Transverse colon (tissue), 4 donors: Measurements from ENCODE around the gene ZNF566. TPM values are rescaled to one million over a fixed set of nuclear protein-coding genes. Genes with fewer than 3 reads are reported as not detected.

ENCODE experiments used
- DNase-seq: peaks from one replicate; pipeline ENCODE4 v3.0.0-alpha.2; 2019
- H3K27ac ChIP-seq, 4 donors: fragments of 200-600 bp; sonication (generic); 2 replicates each; pipeline ENCODE4 v1.5.1; 2016 to 2018; ENCODE audit warnings: inconsistent platforms in 4 of 4
- H3K27me3 ChIP-seq: fragments of 200-600 bp; sonication (generic); 2 replicates; pipeline ENCODE4 v1.5.1; 2017; ENCODE audit warnings: inconsistent platforms
- H3K36me3 ChIP-seq, 4 donors: fragments of 200-600 bp; sonication (generic); 2 replicates each; pipeline ENCODE4 v1.5.1; 2017 to 2019; ENCODE audit warnings: inconsistent platforms in 4 of 4
- H3K4me1 ChIP-seq, 4 donors: fragments of 200-600 bp; sonication (generic); 2 replicates each; pipeline ENCODE4 v1.5.1; 2017 to 2020; ENCODE audit warnings: inconsistent platforms in 4 of 4
- H3K4me3 ChIP-seq, 4 donors: fragments of 200-600 bp; sonication (generic); 1 replicate in 1 of 4; 2 replicates in 3 of 4; pipeline versions ENCODE4 v1.5.1 to v1.6.1; 2017 to 2019; ENCODE audit warnings: inconsistent platforms in 4 of 4
- H3K9me3 ChIP-seq, 2 donors: fragments of 200-600 bp; sonication (generic); 2 replicates each; pipeline ENCODE4 v1.5.1; 2017 to 2019; ENCODE audit warnings: inconsistent platforms in 2 of 2
- CTCF ChIP-seq, 5 experiments: fragments of 200-600 bp in 3 of 5; fragments of 450-650 bp in 2 of 5; sonication (generic) in 3 of 5; IDR thresholded peaks; 1 replicate in 2 of 5; 2 replicates in 3 of 5; pipeline ENCODE4 v1.5.1; 2016 to 2017; ENCODE audit warnings: antibody characterized with exemption in 5 of 5, inconsistent platforms in 3 of 5, mild to moderate bottlenecking in 2 of 5, moderate library complexity in 1 of 5
- EP300 ChIP-seq: sonication (generic); formaldehyde crosslinking; IDR thresholded peaks from one replicate; pipeline ENCODE4 v1.6.1; 2017; ENCODE audit warnings: antibody characterized with exemption, low read depth
- POLR2A ChIP-seq: fragments of 450-650 bp; IDR thresholded peaks from one replicate; pipeline ENCODE4 v1.6.1; 2016; ENCODE audit warnings: antibody characterized with exemption, mild to moderate bottlenecking, moderate library complexity
- POLR2AphosphoS5 ChIP-seq, 3 donors: sonication (generic); formaldehyde crosslinking; IDR thresholded peaks; one replicate each; pipeline ENCODE4 v1.6.1; 2016; ENCODE audit warnings: antibody characterized with exemption in 3 of 3
- WGBS, 2 donors: methylation state at CpG; one replicate each; pipeline ENCODE4 v1.1.5; 2018; ENCODE audit warnings: low coverage in 1 of 2; 5-methylcytosine and 5-hydroxymethylcytosine counted together
- in situ Hi-C, 4 donors: fragments of 200-750 bp; cut with MboI; loops; one replicate each; pipeline versions ENCODE4 v1.15.0 to v1.15.1; 2017; ENCODE audit warnings: low sequenced_read_pairs in 3 of 4, low pct_ligation_motif_present in 1 of 4, low pct_unique_long_range_greater_than_20kb in 1 of 4
- intact Hi-C: fragments of 100-400 bp; cut with DNase I; formaldehyde crosslinking; loops from one replicate; pipeline ENCODE4 v1.15.1; 2023; ENCODE audit warnings: low total_unique reads
- total RNA-seq, 4 donors: library from RNA; depleted of rRNA; stranded (reverse); fragments of >200 nt; gene quantifications; one replicate each; pipeline ENCODE4 v1.1.0, GENCODE V29; 2016

Gene ZNF566
- total RNA-seq, 4 donors from 2014 or later: 1.9 to 15.1 (median 10.0) TPM

GRCh38 chr19:36449059-36449670 lies 40.2 kb downstream of the ZNF566 start:
- Histone ChIP-seq H3K4me1 (no peaks in the 10 kb centered on the region), H3K27ac (no peak overlapping the region), H3K9me3 (peaks cover 90 to 94% of the 10 kb centered on the region in 2 donors), H3K4me3 (no peak overlapping the region), H3K27me3 (no peaks in the 10 kb centered on the region), H3K36me3 (peaks cover 0 to 80% (median 40%) of the 10 kb centered on the region in 4 donors)
- TF ChIP-seq EP300: no peak
- no peak for TF ChIP-seq CTCF (IDR thresholded peaks at IDR 0.05)
- TF ChIP-seq POLR2AphosphoS5 (IDR thresholded peaks at IDR 0.05): no peak
- no peak for TF ChIP-seq POLR2A
- intact Hi-C loops: no loop called here
- no peak for DNase-seq
- in situ Hi-C loops: loop anchor here in 1 of 4 donors (25.0 kb wide), 1 partner anchor 1837 kb away; no protein-coding TSS in a partner anchor
- WGBS, 2 donors: 91 to 96% methylated on average over 4 to 5 of the region's 5 CpGs

DNA sequence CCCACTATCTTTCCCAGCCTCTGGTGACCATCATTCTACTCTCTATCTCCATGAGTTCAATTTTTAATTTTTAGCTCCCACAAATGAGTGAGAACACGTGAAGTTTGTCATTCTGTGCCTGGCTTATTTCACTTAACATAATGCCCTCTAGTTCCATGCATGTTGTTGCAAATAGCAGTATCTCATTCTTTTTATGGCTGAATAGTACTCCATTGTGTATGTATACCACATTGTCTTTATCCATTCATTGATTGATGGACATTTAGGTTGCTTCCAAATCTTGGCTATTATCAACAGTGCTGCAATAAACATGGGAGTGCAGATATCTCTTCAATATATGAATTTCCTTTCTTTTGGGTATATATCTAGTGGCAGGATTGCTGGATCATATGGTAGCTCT lies 48.0 kb downstream of the ZNF566 start:
- no peak overlapping the region for H3K27ac ChIP-seq
- H3K4me1 ChIP-seq: no peaks in the 10 kb centered on the region
- in situ Hi-C loops (loop anchor here in 1 of 4 donors (25.0 kb wide), 1 partner anchor 1829 kb away; no protein-coding TSS in a partner anchor), intact Hi-C loops (no loop called here)
- H3K4me3 ChIP-seq: no peak overlapping the region
- peaks cover 51% of the 10 kb centered on the region in 2 donors for H3K9me3 ChIP-seq
- H3K36me3 ChIP-seq: peaks cover 0 to 8% (median 4%) of the 10 kb centered on the region in 4 donors
- DNase-seq: no peak
- TF ChIP-seq POLR2A: no peak
- no peak for TF ChIP-seq CTCF (IDR thresholded peaks at IDR 0.05)
- no peak for TF ChIP-seq EP300
- no peak for TF ChIP-seq POLR2AphosphoS5 (IDR thresholded peaks at IDR 0.05)
- H3K27me3 ChIP-seq: no peaks in the 10 kb centered on the region
- WGBS, 2 donors: 57 to 76% methylated on average over 1 of the region's 1 CpG

DNA sequence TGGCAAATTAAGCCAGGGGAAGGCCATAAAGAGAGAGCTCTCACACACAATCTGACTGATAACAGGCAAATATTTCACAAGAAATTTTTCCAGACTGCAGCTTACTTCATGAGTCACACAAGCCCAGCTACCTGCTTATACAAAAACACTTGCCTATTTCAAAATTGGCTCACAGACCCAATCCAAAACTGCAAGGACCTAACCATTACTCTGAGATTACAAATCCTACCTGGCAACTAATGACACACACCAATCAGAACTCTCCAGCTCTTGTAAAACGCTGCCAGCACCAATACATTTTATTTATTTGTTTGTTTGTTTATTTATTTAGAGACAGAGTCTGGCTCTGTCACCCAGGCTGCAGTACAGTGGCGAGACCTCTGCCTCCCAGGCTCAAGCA lies 52.8 kb downstream of the ZNF566 start:
- Histone ChIP-seq H3K36me3 (no peaks in the 10 kb centered on the region), H3K27ac (no peak overlapping the region), H3K9me3 (peaks cover 9 to 13% of the 10 kb centered on the region in 2 donors), H3K4me1 (no peaks in the 10 kb centered on the region), H3K27me3 (no peaks in the 10 kb centered on the region), H3K4me3 (no peak overlapping the region)
- in situ Hi-C loops (loop anchor here in 1 of 4 donors (25.0 kb wide), 1 partner anchor 1824 kb away; no protein-coding TSS in a partner anchor), intact Hi-C loops (no loop called here)
- no peak for DNase-seq
- TF ChIP-seq CTCF (IDR thresholded peaks at IDR 0.05): no peak
- TF ChIP-seq EP300: no peak
- no peak for TF ChIP-seq POLR2AphosphoS5 (IDR thresholded peaks at IDR 0.05)
- 49 to 50% methylated on average over 2 of the region's 2 CpGs for WGBS, 2 donors

- no peak for TF ChIP-seq POLR2A
- peaks cover 11% of the 10 kb centered on the region for H3K27me3 ChIP-seq
- H3K9me3 ChIP-seq: peaks cover 3% of the 10 kb centered on the region in 2 donors
- H3K36me3 ChIP-seq: no peaks in the 10 kb centered on the region
- in situ Hi-C loops (no loop called here), intact Hi-C loops (no loop called here)
- H3K4me3 ChIP-seq: no peak overlapping the region
- no peak for DNase-seq
- WGBS, 2 donors: 73 to 87% methylated on average over 3 to 4 of the region's 4 CpGs
- no peak overlapping the region for H3K27ac ChIP-seq
- H3K4me1 ChIP-seq: peaks cover 0 to 6% (median 1%) of the 10 kb centered on the region in 4 donors
Measured at GRCh38 chr19:36423925-36424324, 65.4 kb downstream of the ZNF566 start.
